GM18907 (cell line): ENCODE data around the gene NPIPB12.
A peak's percentile ranks its signal among the peaks of the same experiment; 100 is the strongest.
"Not testable (repeated sequence)": the region's sequence is repeated elsewhere in the genome, so short reads cannot be mapped to it uniquely, and the experiment has no call there.

Source experiments
- ATAC-seq: cut with Tn5 transposase; IDR thresholded peaks from one replicate; pipeline ENCODE4 v1.9.1; 2021; ENCODE audit warnings: mild to moderate bottlenecking, moderate library complexity; ENCODE audit not compliant: unreplicated experiment

NPIPB12 gene

DNA sequence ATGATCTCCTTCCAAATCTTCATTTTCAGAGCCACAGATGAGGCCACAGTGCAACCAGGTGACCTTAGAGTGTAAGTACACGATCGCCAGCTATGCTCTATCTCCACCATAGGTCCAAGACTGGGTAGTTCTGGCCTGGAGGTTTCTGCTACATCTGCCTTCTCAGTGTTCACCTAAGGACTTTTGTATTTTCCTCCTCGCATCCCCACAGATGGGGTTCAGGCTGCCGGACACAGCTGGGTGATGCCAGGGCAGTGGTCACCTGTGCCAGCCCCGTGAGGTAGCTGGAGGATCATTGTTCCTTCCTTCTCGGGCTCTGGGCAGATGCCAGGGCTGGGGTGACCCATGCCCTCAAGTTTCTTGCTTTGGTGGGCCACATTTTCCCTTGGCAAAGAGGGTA, at the start of gene NPIPB12:
TSS of gene NPIPB12 (minus strand) at position 101 of the 400 bp plus-strand sequence.
- not testable (repeated sequence) for ATAC-seq

DNA sequence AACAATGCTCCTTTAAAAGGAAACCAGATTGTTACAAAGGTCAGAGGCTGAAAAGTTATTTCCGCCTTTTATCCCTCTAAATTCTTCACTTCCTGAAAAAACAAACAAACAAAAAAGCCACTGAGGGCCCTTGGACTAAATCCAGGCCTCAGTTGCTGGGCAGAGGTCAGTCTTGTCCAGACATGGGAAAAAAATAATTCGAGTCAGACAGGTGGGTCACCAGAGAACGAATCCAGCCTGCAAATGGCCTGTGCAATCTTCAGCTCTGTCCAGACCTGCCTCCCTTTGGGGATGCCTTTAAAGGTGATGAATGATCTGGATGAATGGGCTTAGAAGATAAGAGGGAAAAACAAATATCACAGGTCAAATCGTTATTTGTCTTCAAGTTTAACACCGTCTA, 15.3 kb upstream of the NPIPB12 start:
- not testable (repeated sequence) for ATAC-seq

GRCh38 chr16:29482276-29482675, 23.9 kb downstream of the NPIPB12 start:
- ATAC-seq: not testable (repeated sequence)

DNA sequence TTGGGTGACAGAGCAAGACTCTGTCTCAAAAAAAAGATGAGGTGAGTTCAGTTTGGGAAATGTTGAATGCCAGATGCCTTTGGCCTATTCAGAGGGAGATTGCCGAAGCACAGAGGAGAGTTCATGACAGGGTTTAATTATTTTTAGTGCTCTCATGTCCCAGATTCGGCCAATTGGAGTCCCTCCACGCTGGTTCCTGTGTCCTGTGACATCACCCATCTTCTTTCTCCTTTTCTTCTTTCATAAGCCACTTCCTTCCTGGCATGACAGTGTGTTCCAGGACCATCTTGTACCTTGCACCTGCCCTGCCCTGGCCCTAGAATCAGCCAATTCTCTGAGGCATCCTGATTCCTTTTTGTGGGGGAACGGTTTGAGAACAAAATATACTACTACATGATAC, 34.1 kb downstream of the NPIPB12 start:
- ATAC-seq: not testable (repeated sequence)

GRCh38 chr16:29469660-29470059, 36.5 kb downstream of the NPIPB12 start:
- not testable (repeated sequence) for ATAC-seq

- ATAC-seq: not testable (repeated sequence)
These were observed 38.4 kb downstream of the NPIPB12 start for GRCh38 chr16:29467654-29468366.

DNA sequence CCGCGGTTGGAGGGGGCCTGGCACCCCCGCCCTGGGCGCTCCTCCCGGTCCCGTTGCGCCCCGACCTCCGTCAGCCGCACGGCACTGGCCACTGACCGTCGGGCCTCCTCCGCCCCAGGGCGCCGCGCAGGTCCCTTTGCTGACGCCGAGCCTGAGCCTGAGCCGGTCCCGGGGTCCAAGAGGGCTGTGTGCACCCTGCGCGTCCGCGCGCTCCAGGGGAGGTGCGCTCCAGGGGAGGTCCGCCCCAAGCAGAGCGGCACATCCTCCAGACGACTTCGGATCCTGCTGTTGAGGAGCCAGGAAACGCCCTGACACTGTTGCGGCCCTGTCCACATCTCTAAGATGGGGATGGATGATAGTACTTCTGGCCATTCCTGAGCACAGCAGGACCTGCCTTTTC, 39.3 kb downstream of the NPIPB12 start:
- ATAC-seq: not testable (repeated sequence)

GRCh38 chr16:29465985-29466824, 40.0 kb downstream of the NPIPB12 start:
- ATAC-seq: not testable (repeated sequence)

GRCh38 chr16:29460647-29461030, 45.6 kb downstream of the NPIPB12 start:
- ATAC-seq: not testable (repeated sequence)

DNA sequence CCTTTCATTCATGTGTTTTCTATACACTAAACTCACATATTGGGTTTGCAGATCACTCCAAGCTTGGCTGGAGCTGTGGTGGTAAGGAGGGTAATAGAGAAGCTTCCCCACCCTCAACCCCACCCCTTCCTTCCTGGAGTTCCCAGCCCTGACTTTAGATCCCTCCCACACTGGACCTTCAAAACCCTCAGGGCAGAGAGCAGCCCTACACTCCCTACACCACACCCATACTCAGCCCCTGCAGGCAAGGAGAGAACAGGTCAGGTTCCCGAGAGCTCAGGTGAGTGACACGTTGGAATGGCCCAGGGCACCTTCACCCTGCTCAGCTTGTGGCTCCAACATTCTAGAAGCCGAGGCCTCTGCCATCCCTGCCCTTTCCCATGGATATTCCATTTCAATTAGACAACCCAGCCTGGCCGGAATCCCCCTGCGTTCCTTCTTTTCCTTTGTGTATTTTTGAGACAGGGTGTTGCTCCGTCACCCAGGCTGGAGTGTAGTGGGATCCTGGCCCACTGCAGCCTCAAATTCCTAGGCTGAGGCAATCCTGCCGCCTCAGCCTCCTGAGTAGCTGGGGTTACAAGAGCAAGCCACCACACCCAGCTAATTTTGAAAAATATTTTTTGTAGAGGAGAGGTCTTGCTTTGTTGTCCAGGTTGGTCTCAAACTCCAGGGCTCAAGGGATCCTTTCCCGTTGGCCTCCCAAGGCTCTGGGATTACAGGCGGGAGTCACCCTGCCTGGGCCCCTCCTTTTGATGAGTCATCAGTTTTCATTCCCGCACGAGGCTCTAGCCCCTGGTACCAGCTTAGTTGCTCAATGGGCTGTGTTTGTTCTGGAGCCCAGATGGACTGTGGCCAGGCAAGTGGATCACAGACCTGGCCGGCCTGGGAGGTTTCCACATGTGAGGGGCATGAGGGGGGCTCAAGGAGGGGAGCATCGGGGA, 46.2 kb downstream of the NPIPB12 start, which contains the start of gene SULT1A4:
TSS of gene SULT1A4 (plus strand) at position 208 of the 941 bp plus-strand sequence. CDS start 1,473 bp downstream, outside the sequence.
- ATAC-seq: not testable (repeated sequence)

DNA sequence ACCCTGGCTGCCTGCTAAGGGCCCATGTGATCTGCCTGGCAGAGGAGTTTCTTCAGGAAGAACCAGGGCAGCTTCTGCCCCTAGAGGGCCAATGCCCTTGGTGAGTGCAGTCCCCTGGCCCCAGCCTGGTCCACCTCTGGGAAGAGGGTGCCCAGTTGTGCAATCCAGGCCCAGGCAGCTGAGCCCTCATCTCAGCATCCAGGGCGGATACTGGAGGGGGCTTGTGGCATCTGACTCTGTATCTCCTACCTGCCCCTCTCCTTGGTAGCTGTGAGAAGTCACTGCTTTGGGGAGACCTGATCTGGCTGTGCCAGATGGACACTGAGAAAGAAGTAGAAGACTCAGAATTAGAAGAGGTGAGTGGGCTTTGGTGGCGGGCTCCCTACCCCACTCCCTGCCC, 48.5 kb downstream of the NPIPB12 start:
- ATAC-seq: not testable (repeated sequence)

- peak; percentile 68 for ATAC-seq
These were observed 51.4 kb downstream of the NPIPB12 start for GRCh38 chr16:29454828-29455227.

GRCh38 chr16:29454269-29454668, 51.9 kb downstream of the NPIPB12 start, which contains the start of the genes BOLA2 and SLX1B:
Gene BOLA2, minus strand, starts transcription at chr16:29454351. Its CDS starts 98 bp downstream, at chr16:29454253.
Gene SLX1B, plus strand, starts transcription at chr16:29454533.
- ATAC-seq: peak; percentile 83

- peak; percentile 17 for ATAC-seq
These were observed 52.5 kb downstream of the NPIPB12 start for GRCh38 chr16:29453754-29454153.
